ENCODE measurements around the gene NUCB1. TPM values are rescaled to one million over a fixed set of nuclear protein-coding genes. Genes with fewer than 3 reads are reported as not detected.

The NUCB1 gene
- total and polyA plus RNA-seq, 9 of the 15 experiments (the other 6 are each of a cell fraction or from before 2014, with no cell fraction given), result 3.1 to 153 (median 71.7) TPM

- TF ChIP-seq, protein P1, sequence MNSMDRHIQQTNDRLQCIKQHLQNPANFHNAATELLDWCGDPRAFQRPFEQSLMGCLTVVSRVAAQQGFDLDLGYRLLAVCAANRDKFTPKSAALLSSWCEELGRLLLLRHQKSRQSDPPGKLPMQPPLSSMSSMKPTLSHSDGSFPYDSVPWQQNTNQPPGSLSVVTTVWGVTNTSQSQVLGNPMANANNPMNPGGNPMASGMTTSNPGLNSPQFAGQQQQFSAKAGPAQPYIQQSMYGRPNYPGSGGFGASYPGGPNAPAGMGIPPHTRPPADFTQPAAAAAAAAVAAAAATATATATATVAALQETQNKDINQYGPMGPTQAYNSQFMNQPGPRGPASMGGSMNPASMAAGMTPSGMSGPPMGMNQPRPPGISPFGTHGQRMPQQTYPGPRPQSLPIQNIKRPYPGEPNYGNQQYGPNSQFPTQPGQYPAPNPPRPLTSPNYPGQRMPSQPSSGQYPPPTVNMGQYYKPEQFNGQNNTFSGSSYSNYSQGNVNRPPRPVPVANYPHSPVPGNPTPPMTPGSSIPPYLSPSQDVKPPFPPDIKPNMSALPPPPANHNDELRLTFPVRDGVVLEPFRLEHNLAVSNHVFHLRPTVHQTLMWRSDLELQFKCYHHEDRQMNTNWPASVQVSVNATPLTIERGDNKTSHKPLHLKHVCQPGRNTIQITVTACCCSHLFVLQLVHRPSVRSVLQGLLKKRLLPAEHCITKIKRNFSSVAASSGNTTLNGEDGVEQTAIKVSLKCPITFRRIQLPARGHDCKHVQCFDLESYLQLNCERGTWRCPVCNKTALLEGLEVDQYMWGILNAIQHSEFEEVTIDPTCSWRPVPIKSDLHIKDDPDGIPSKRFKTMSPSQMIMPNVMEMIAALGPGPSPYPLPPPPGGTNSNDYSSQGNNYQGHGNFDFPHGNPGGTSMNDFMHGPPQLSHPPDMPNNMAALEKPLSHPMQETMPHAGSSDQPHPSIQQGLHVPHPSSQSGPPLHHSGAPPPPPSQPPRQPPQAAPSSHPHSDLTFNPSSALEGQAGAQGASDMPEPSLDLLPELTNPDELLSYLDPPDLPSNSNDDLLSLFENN (IDR thresholded peaks at IDR 0.05; ENCODE audit: low read depth in 2 of 2, low read length in 2 of 2), result peak in 1 of 2 experiments; percentile 86; a peak in 1 of 4 replicates
- TF ChIP-seq PYGO2 (tag; IDR thresholded peaks at IDR 0.05) (no peak), ZNF518B (CRISPR knock-in tag; IDR thresholded peaks at IDR 0.05) (no peak), ZNF449 (CRISPR knock-in tag; IDR thresholded peaks at IDR 0.05) (no peak), IRF2 (CRISPR knock-in tag; IDR thresholded peaks at IDR 0.05) (no peak), ADNP (tag; IDR thresholded peaks at IDR 0.05) (no peak), ZNF41 (CRISPR knock-in tag; conservative IDR thresholded peaks at IDR 0.05) (no peak), SFPQ (IDR thresholded peaks at IDR 0.05; ENCODE audit: low read depth, low read length) (no peak), LARP7 (IDR thresholded peaks at IDR 0.05) (no peak)
- TF ChIP-seq, protein P2, sequence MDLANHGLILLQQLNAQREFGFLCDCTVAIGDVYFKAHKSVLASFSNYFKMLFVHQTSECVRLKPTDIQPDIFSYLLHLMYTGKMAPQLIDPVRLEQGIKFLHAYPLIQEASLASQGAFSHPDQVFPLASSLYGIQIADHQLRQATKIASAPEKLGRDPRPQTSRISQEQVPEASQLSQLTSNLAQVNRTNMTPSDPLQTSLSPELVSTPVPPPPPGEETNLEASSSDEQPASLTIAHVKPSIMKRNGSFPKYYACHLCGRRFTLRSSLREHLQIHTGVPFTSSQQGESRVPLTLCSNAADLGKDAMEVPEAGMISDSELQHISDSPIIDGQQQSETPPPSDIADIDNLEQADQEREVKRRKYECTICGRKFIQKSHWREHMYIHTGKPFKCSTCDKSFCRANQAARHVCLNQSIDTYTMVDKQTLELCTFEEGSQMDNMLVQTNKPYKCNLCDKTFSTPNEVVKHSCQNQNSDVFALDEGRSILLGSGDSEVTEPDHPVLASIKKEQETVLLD (IDR thresholded peaks at IDR 0.05), result 0 out of 2 replicates have a peak, but pooled peaks have one; percentile 54
- TF ChIP-seq, protein P3, sequence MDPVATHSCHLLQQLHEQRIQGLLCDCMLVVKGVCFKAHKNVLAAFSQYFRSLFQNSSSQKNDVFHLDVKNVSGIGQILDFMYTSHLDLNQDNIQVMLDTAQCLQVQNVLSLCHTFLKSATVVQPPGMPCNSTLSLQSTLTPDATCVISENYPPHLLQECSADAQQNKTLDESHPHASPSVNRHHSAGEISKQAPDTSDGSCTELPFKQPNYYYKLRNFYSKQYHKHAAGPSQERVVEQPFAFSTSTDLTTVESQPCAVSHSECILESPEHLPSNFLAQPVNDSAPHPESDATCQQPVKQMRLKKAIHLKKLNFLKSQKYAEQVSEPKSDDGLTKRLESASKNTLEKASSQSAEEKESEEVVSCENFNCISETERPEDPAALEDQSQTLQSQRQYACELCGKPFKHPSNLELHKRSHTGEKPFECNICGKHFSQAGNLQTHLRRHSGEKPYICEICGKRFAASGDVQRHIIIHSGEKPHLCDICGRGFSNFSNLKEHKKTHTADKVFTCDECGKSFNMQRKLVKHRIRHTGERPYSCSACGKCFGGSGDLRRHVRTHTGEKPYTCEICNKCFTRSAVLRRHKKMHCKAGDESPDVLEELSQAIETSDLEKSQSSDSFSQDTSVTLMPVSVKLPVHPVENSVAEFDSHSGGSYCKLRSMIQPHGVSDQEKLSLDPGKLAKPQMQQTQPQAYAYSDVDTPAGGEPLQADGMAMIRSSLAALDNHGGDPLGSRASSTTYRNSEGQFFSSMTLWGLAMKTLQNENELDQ (CRISPR knock-in tag; IDR thresholded peaks at IDR 0.05; ENCODE audit: borderline replicate concordance), result no peak
These were observed 27.8 kb upstream of the NUCB1 start, which contains the start of gene PPP1R15A (continued) for GRCh38 chr19:48872182-48872883.
